DND-41 (cell line): ENCODE measurements around the gene ABLIM2.

Source experiments
- ATAC-seq: fragments of 200-7000 bp; cut with Tn5 transposase; 3 replicates; pipeline ENCODE4 v1.9.1; 2021; ENCODE audit warnings: low read depth; ENCODE audit not compliant: insufficient read depth
- DNase-seq: peaks from one replicate; pipeline ENCODE4 v3.0.0-alpha.2; 2020
- H2AFZ ChIP-seq: 2 replicates; pipeline ENCODE4 v1.6.0; 2012; ENCODE audit warnings: low read depth, low read length
- H3K27ac ChIP-seq: 2 replicates; pipeline ENCODE4 v1.5.1; 2012; ENCODE audit warnings: low read length, inconsistent platforms
- H3K27me3 ChIP-seq: fragments of 200-600 bp; sonication (generic); 2 replicates; pipeline ENCODE4 v1.6.0; 2012; ENCODE audit warnings: low read length, mild to moderate bottlenecking, inconsistent platforms; ENCODE audit not compliant: insufficient read depth, poor library complexity
- H3K36me3 ChIP-seq: 2 replicates; pipeline ENCODE4 v1.5.1; 2012; ENCODE audit warnings: low read length, inconsistent platforms; ENCODE audit not compliant: insufficient read depth
- H3K4me1 ChIP-seq: 2 replicates; pipeline ENCODE4 v1.5.1; 2012; ENCODE audit warnings: mild to moderate bottlenecking, low read length; ENCODE audit not compliant: insufficient read depth
- H3K4me2 ChIP-seq: 2 replicates; pipeline ENCODE4 v1.6.0; 2012; ENCODE audit warnings: mild to moderate bottlenecking, moderate library complexity, low read length, inconsistent platforms; ENCODE audit not compliant: insufficient read depth
- H3K4me3 ChIP-seq, 2 experiments: fragments of 200-600 bp in 1 of 2; shearing (Covaris generic) in 1 of 2; 2 replicates each; pipeline ENCODE4 v1.5.1; 2012 to 2016; ENCODE audit warnings: inconsistent platforms in 2 of 2, low read length in 2 of 2, mild to moderate bottlenecking in 2 of 2, low read depth in 1 of 2, moderate library complexity in 1 of 2
- H3K79me2 ChIP-seq: 2 replicates; pipeline ENCODE4 v1.6.0; 2012; ENCODE audit warnings: low read length, inconsistent platforms; ENCODE audit not compliant: insufficient read depth
- H3K9ac ChIP-seq: 2 replicates; pipeline ENCODE4 v1.6.0; 2012; ENCODE audit warnings: low read depth, mild to moderate bottlenecking, inconsistent platforms, low read length, moderate library complexity
- H3K9me3 ChIP-seq: 2 replicates; pipeline ENCODE4 v1.5.1; 2012; ENCODE audit warnings: low read length, moderate library complexity, mild to moderate bottlenecking, inconsistent platforms; ENCODE audit not compliant: insufficient read depth, severe bottlenecking
- H4K20me1 ChIP-seq: 2 replicates; pipeline ENCODE4 v1.6.0; 2012; ENCODE audit warnings: low read length; ENCODE audit not compliant: insufficient read depth
- EZH2 ChIP-seq: IDR thresholded peaks from 3 replicates; pipeline ENCODE4 v1.6.1; 2012; ENCODE audit warnings: borderline replicate concordance, low read depth, mild to moderate bottlenecking, moderate library complexity, low read length, inconsistent platforms; ENCODE audit not compliant: severe bottlenecking
- TF ChIP-seq, protein P1 (sequence below): IDR thresholded peaks from 2 replicates; pipeline ENCODE4 v1.5.1; 2012; ENCODE audit warnings: borderline replicate concordance, low read length, moderate library complexity, mild to moderate bottlenecking; ENCODE audit not compliant: poor library complexity, severe bottlenecking; ENCODE audit errors: extremely low read depth

The ABLIM2 gene

DNA sequence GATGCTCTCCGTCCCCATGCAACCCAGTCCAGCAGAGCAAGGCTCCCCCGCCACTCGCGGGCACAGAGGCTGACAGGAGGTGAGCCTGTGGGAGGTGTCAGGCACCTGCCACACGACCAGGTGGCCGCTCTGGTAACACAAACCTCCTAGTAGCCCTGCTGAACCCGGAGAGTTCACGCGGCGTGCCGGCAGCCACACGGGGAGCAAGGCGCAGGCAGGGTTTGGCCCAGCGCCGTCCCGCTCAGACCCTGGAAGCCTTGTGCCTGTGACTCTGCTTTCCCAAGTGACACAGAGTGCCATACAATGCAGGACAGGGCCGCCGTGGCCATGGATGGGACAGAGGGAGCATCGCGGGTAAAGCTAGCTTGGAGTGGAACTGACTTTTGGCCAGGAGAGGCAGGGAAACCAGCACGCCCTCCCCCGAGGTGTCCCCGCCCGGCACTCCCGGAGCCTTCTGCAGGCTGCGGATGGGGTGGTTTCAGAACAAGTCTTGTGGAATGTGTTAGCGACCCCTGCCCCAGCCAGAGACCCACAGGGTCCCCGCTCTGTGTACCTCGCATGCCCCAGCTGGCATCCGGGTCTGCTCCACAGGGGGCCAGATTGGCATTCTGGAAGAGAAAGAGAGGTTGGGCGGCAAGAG lies 174.2 kb downstream of the ABLIM2 start:
- Histone ChIP-seq H3K27me3 (peaks cover 5% of the 10 kb centered on the region), H3K79me2 (no peaks in the 10 kb centered on the region), H2AFZ (no peak overlapping the region), H3K27ac (no peak overlapping the region), H3K9ac (no peak overlapping the region), H3K4me3 (no peak overlapping the region), H3K4me1 (no peaks in the 10 kb centered on the region), H3K9me3 (no peaks in the 10 kb centered on the region), H3K36me3 (no peaks in the 10 kb centered on the region), H4K20me1 (0 out of 2 replicates have a peak, but pooled peaks cover 2% of the 10 kb centered on the region), H3K4me2 (no peak overlapping the region)
- TF ChIP-seq, protein P1, sequence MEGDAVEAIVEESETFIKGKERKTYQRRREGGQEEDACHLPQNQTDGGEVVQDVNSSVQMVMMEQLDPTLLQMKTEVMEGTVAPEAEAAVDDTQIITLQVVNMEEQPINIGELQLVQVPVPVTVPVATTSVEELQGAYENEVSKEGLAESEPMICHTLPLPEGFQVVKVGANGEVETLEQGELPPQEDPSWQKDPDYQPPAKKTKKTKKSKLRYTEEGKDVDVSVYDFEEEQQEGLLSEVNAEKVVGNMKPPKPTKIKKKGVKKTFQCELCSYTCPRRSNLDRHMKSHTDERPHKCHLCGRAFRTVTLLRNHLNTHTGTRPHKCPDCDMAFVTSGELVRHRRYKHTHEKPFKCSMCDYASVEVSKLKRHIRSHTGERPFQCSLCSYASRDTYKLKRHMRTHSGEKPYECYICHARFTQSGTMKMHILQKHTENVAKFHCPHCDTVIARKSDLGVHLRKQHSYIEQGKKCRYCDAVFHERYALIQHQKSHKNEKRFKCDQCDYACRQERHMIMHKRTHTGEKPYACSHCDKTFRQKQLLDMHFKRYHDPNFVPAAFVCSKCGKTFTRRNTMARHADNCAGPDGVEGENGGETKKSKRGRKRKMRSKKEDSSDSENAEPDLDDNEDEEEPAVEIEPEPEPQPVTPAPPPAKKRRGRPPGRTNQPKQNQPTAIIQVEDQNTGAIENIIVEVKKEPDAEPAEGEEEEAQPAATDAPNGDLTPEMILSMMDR: no peak
- TF ChIP-seq EZH2: no peak
- no peak for ATAC-seq
- no peak for DNase-seq

DNA sequence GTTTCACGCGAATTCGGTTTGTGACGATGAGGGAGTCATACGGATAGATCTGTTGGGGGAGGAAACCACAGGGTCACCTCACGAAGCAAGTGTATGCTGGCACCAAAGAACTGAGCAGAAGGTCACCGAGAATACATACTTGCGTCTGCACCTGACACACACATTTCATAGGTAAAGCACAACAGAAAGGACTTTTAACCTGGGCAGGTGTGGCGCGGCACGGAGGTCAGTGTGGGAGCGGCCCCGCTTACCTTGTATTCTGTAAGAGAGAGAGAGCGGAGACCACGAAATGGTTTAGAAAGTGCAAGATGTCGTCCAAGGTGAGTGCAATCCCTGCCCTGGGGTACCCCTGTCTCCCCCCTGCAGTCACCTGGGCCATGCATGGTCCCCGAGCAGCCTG lies 175.3 kb downstream of the ABLIM2 start:
- H3K27me3 ChIP-seq: peaks cover 15% of the 10 kb centered on the region
- no peaks in the 10 kb centered on the region for H3K36me3 ChIP-seq
- H2AFZ ChIP-seq: no peak overlapping the region
- H4K20me1 ChIP-seq: 0 out of 2 replicates have a peak, but pooled peaks cover 2% of the 10 kb centered on the region
- no peaks in the 10 kb centered on the region for H3K79me2 ChIP-seq
- H3K4me1 ChIP-seq: no peaks in the 10 kb centered on the region
- no peak overlapping the region for H3K4me2 ChIP-seq
- DNase-seq (no peak), ATAC-seq (no peak)
- no peak overlapping the region for H3K4me3 ChIP-seq
- no peak overlapping the region for H3K9ac ChIP-seq
- no peak overlapping the region for H3K27ac ChIP-seq
- TF ChIP-seq, protein P1: no peak
- no peak for TF ChIP-seq EZH2
- H3K9me3 ChIP-seq: no peaks in the 10 kb centered on the region

DNA sequence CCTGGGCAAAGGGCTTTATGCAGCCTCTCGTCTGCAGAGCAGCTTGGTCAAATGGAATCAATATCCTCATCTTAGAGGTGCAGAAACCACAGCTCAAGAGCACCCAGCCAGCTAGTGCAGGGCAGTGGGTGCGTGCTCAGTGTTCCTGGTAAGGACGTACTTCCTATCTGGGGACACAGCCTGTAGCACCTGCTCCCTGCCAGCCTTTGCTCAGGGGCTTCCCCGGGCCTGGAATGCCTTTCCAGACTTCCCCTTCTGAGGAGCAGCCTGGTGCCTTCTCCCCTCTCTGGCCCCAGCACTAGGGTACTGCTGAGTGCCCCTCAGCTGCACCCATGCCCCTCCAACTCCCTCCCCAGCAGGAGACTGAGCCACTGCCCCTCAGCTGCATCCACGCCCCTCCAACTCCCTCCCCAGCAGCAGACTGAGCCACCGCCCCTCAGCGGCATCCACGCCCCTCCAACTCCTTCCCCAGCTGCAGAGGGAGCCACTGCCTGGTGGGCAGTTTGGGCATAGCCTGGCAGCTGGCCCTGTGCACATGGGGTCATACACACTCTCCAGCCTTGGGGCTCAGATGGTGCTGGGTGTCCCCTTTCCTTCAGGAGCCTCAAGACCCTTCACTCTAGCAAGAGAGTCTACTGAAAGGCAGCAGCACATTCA lies 176.7 kb downstream of the ABLIM2 start:
- TF ChIP-seq, protein P1: no peak
- TF ChIP-seq EZH2: no peak
- Histone ChIP-seq H2AFZ (no peak overlapping the region), H3K9ac (no peak overlapping the region), H3K36me3 (no peaks in the 10 kb centered on the region), H3K27me3 (peaks cover 18% of the 10 kb centered on the region), H3K27ac (no peak overlapping the region), H3K9me3 (no peaks in the 10 kb centered on the region), H3K79me2 (no peaks in the 10 kb centered on the region), H4K20me1 (0 out of 2 replicates have a peak, but pooled peaks cover 2% of the 10 kb centered on the region), H3K4me2 (no peak overlapping the region), H3K4me1 (no peaks in the 10 kb centered on the region), H3K4me3 (no peak overlapping the region)
- ATAC-seq (no peak), DNase-seq (no peak)
